ENCODE results near the gene COL4A1. TPM values are rescaled to one million over a fixed set of nuclear protein-coding genes. Genes with fewer than 3 reads are reported as not detected.

COL4A1 gene
- total RNA-seq, 2 experiments from 2014 or later: not detected

DNA sequence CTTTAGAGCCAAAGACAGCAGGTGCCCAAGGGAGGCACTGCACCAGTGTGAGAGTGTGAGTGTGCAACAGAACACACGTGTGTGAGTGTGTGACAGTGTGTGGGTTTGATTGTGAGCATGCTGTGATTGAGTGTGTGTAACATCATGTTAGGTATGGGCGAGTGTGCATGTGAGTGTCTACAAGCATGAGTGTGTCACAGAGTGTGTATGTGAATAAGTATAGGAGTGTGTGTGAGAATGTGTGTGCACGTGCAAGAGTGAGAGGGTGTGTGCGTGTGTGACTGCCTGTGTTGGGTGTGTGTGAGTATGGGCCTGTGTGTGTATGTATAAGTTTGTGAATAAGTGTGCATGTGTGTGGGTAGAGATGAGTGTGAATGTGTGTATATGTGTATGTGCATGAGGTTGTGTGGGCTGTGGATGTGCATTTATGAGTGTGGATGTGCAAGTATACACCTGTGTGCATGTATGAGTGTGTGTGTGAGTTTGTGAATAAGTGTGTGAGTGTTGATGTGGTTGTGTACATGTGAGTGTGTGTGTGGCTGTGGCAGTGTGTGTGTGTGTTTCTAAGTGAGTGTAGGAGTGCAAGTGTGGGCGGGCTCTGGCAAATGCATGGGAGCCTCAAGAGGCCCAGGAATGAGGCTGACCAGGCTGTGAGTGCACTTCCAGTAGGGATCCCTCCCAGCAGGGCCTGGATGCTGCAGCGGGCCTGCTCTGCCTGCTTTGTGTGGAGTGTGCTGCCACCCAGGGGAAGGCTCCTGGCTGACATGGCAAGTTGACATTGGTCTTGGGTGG, 198.4 kb downstream of the COL4A1 start:
- POLR2A ChIA-PET: no interaction called here
- CTCF ChIA-PET: no interaction called here

GRCh38 chr13:110107568-110108347, 199.2 kb downstream of the COL4A1 start:
- POLR2A ChIA-PET: no interaction called here
- CTCF ChIA-PET: no interaction called here

DNA sequence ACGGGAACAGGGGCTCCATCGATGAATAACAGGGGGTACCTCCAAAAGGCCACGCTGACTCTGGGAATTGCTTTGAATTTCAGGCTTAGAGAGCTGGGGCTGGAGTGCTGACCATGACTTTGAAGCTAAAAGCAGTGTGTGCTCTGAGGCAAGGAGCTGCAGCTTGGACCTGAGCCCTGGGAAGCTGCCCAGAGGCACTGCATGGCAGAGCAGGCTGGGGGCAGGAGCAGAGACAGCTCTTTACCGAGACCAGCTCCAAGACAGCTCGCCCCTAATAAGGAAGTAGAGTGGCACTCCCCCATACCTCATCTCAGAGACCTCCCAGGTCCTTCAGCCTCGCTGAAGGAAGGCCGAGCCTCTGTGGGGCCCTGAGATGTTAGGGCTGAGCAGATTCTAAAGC, 200.2 kb downstream of the COL4A1 start:
- ChIA-PET CTCF (no interaction called here), POLR2A (no interaction called here)

- CTCF ChIA-PET: no interaction called here
- POLR2A ChIA-PET: no interaction called here
Observed at GRCh38 chr13:110105136-110105535, 201.8 kb downstream of the COL4A1 start.

GRCh38 chr13:110103534-110103933, 203.4 kb downstream of the COL4A1 start:
- ChIA-PET POLR2A (no interaction called here), CTCF (no interaction called here)

GRCh38 chr13:110103026-110103425, 203.9 kb downstream of the COL4A1 start:
- ChIA-PET CTCF (no interaction called here), POLR2A (no interaction called here)

DNA sequence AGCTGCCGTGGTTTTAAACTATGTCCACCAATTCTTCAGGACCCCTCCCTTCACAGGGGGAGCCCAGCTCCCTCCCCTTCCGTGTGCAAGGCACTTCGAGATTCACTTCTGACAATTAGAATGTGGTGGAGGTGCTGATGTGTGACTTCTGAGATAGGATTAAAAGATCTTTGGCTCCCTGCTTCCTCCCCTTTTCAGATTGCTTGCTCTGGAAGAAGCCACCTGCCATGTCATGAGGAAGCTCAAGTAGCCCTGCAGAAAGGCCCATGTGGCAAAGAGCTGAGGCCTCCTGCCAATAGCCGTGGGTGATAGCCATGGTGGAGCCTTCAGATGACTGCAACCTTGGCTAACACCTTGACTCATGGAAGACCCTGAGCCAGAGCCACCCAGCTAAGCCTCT, 204.9 kb downstream of the COL4A1 start:
- POLR2A ChIA-PET: no interaction called here
- CTCF ChIA-PET: no interaction called here

GRCh38 chr13:110099922-110100321, 207.0 kb downstream of the COL4A1 start:
- CTCF ChIA-PET: no interaction called here
- POLR2A ChIA-PET: no interaction called here

Other genes starting within 250 kb of the COL4A1 start
- gene COL4A2, start 127 bp upstream of the COL4A1 start, total RNA-seq: not detected